ENCODE data around the gene GPA33.

GRCh38 chr1:167003711-167004110, 86.5 kb downstream of the GPA33 start:
- no peak for TF ChIP-seq CTCF (IDR thresholded peaks at IDR 0.05)
- no peak for TF ChIP-seq POLR2A (IDR thresholded peaks at IDR 0.05)
